Activated T-helper 2 cell treated with anti-CD3 and anti-CD28 coated beads, Interferon-gamma antibody, Interleukin-2, Interleukin-4, amounts not matched to agents 10 μg/mL and 5 μg/mL and 100 μg/mL, durations not matched to agents 14 hours and 24 hours and 36 hours (primary cell): ENCODE results near the gene F7. TPM values are rescaled to one million over a fixed set of nuclear protein-coding genes. Genes with fewer than 3 reads are reported as not detected.
"Not testable (repeated sequence)": the region's sequence is repeated elsewhere in the genome, so short reads cannot be mapped to it uniquely, and the experiment has no call there.

ENCODE experiments used
- DNase-seq: peaks from one replicate; pipeline ENCODE4 v3.0.0; 2021; ENCODE audit warnings: low spot score
- H3K27ac Mint-ChIP-seq: one replicate; pipeline ENCODE4 v1.8.0; 2021; ENCODE audit warnings: mixed read lengths
- H3K27me3 Mint-ChIP-seq: one replicate; pipeline ENCODE4 v1.8.0; 2021; ENCODE audit warnings: low read depth, mixed read lengths
- H3K36me3 Mint-ChIP-seq: one replicate; pipeline ENCODE4 v1.8.0; 2021; ENCODE audit warnings: low read depth, mixed read lengths
- H3K4me1 Mint-ChIP-seq: one replicate; pipeline ENCODE4 v1.8.0; 2021; ENCODE audit warnings: low read depth, mixed read lengths
- H3K4me3 Mint-ChIP-seq: one replicate; pipeline ENCODE4 v1.8.0; 2021; ENCODE audit warnings: low read depth, mild to moderate bottlenecking, moderate library complexity, mixed read lengths
- H3K9me3 Mint-ChIP-seq: one replicate; pipeline ENCODE4 v1.8.0; 2021; ENCODE audit warnings: mixed read lengths
- intact Hi-C: fragments of 100-400 bp; cut with micrococcal nuclease; formaldehyde crosslinking; loops from one replicate; pipeline ENCODE4 v1.15.1; 2023
- total RNA-seq: library from RNA; stranded (reverse); gene quantifications from 2 replicates; pipeline ENCODE4 v1.2.3, GENCODE V29; 2022

The F7 gene
- not detected in 2 replicates for total RNA-seq

DNA sequence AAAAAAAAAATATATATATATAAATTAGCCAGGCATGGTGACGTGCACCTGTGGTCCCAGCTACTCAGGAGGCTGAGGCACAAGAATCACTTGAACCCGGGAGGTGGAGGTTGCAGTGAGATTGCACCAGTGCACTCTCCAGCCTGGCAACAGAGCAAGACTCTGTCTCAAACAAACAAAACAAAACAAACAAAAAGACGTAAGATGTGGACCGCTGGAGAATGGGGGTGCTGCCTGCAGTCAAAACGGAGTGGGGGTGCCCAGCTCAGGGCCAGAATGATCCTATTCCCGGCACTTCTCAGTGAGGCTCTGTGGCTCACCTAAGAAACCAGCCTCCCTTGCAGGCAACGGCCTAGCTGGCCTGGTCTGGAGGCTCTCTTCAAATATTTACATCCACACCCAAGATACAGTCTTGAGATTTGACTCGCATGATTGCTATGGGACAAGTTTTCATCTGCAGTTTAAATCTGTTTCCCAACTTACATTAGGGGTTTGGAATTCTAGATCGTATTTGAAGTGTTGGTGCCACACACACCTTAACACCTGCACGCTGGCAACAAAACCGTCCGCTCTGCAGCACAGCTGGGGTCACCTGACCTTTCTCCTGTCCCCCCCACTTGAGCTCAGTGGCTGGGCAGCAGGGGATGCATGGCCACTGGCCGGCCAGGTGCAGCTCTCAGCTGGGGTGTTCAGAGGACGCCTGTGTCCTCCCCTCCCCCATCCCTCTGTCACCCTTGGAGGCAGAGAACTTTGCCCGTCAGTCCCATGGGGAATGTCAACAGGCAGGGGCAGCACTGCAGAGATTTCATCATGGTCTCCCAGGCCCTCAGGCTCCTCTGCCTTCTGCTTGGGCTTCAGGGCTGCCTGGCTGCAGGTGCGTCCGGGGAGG, at the start of gene F7:
TSS of gene F7 (plus strand) at position 760 of the 889 bp plus-strand sequence. CDS start at position 811, 51 bp downstream.
- intact Hi-C loops: no loop called here
- Mint-ChIP-seq H3K4me1 (no peaks in the 10 kb centered on the region), H3K27ac (no peak within 1 kb of the TSS), H3K36me3 (peaks cover 3% of the 10 kb centered on the region), H3K9me3 (no peaks in the 10 kb centered on the region), H3K27me3 (peaks cover 3% of the 10 kb centered on the region), H3K4me3 (no peak within 1 kb of the TSS)
- DNase-seq: no peak

DNA sequence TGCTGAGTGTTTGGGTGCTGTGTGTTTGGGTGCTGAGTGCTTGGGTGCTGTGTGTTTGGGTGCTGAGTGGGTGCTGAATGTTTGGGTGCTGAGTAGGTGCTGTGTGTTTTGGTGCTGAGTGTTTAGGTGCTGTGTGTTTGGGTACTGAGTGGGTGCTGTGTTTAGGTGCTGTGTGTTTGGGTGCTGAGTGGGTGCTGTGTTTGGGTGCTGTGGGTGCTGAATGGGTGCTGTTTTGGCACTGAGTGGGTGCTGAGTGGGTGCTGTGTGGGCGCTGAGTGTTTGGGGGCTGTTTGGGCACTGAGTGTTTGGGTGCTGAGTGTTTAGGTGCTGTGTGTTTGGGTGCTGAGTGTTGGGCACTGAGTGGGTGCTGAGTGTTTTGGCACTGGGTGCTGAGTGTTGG, 48.5 kb upstream of the F7 start:
- H3K9me3 Mint-ChIP-seq: no peaks in the 10 kb centered on the region
- DNase-seq: no peak
- intact Hi-C loops: no loop called here
- no peaks in the 10 kb centered on the region for H3K36me3 Mint-ChIP-seq
- H3K27ac Mint-ChIP-seq: no peak overlapping the region
- H3K4me3 Mint-ChIP-seq: no peak overlapping the region
- H3K4me1 Mint-ChIP-seq: no peaks in the 10 kb centered on the region
- no peaks in the 10 kb centered on the region for H3K27me3 Mint-ChIP-seq

DNA sequence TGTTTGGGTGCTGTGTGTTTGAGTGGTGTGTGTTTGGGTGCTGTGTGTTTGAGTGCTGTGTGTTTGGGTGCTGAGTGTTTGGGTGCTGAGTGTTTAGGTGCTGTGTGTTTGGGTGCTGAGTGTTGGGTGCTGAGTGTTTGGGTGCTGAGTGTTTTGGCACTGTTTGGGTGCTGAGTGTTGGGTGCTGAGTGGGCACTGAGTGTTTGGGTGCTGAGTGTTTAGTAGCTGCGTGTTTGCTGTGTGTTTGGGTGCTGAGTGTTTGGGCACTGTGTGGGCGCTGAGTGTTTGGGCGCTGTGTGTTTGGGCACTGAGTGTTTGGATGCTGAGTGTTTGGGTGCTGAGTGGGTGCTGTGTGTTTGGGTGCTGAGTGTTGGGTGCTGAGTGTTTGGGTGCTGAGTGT, 48.0 kb upstream of the F7 start:
- DNase-seq, H3K4me3 Mint-ChIP-seq, intact Hi-C loops, H3K27ac Mint-ChIP-seq, H3K36me3 Mint-ChIP-seq, H3K4me1 Mint-ChIP-seq, H3K27me3 Mint-ChIP-seq, H3K9me3 Mint-ChIP-seq: not testable (repeated sequence)

DNA sequence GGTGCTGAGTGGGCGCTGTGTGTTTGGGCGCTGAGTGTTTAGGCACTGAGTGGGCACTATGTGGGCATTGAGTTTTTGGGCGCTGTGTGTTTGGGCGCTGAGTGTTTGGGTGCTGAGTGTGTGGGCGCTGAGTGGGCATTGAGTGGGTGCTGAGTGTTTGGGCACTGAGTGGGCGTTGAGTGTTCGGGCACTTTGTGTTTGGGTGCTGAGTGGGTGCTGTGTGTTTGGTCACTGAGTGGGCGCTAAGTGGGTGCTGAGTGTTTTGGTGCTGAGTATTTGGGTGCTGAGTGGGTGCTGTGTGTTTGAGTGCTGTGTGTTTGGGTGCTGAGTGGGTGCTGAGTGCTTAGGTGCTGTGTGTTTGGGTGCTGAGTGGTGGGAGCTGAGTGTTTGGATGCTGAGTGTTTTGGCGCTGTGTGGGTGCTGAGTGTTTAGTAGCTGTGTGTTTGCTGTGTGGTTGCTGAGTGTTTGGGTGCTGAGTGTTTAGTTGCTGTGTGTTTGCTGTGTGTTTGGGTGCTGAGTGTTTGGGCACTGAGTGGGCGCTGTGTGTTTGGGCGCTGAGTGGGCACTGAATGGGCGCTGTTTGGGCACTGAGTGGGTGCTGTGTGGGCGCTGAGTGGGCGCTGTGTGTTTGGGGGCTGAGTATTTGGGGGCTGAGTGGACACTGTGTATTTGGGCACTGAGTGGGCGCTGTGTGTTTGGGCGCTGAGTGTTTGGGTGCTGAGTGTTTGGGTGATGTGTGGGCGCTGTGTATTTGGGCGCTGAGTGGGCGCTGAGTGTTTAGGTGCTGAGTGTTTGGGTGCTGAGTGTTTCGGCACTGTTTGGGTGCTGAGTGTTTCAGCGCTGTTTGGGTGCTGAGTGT, 47.2 kb upstream of the F7 start:
- no peaks in the 10 kb centered on the region for H3K36me3 Mint-ChIP-seq
- H3K27ac Mint-ChIP-seq: no peak overlapping the region
- DNase-seq: no peak
- no peaks in the 10 kb centered on the region for H3K27me3 Mint-ChIP-seq
- intact Hi-C loops: no loop called here
- H3K9me3 Mint-ChIP-seq: no peaks in the 10 kb centered on the region
- H3K4me3 Mint-ChIP-seq: no peak overlapping the region
- H3K4me1 Mint-ChIP-seq: no peaks in the 10 kb centered on the region

DNA sequence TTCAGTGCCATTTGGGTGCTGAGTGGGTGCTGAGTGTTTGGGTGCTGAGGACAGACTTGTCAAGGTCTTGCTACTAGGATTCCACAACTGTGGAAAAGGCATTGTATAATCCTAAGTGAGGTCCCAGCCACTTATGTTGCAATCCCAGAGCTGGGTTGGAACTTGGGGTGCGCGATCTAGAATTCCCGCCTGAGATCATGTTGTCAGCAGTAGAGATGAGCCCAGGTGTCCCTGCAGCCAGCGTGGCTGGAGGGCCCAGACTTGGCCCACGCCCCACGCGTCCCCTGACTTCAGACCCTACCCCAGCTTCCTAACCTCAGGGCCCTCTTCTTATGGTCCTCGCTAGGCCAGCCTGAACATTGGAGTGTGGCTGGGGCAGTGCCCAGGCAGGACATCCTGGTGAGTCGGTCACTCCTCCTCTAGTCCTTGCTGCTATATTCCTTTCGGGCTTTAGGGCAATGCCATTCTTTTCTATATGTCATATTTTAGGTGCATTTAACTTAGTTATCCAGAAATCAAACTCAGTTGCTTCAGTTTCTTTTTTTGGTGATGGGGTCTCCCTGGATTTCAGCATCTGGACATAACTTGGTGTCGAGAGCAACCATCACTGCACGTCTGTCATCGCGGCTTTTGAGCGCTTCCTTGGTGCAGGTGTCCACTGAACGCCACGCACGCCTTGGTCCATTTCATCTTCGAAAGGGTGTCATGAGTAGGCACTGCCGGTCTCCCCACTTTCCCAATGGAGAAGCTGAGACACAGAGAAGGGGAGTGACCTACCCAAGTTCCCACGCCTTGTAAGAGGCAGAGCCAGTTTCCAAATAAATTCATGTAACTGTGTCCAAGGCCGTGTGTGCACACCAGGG, 46.4 kb upstream of the F7 start:
- Mint-ChIP-seq H3K27ac (no peak overlapping the region), H3K4me3 (no peak overlapping the region), H3K36me3 (no peaks in the 10 kb centered on the region), H3K9me3 (no peaks in the 10 kb centered on the region), H3K4me1 (no peaks in the 10 kb centered on the region), H3K27me3 (no peaks in the 10 kb centered on the region)
- intact Hi-C loops: no loop called here
- DNase-seq: no peak

DNA sequence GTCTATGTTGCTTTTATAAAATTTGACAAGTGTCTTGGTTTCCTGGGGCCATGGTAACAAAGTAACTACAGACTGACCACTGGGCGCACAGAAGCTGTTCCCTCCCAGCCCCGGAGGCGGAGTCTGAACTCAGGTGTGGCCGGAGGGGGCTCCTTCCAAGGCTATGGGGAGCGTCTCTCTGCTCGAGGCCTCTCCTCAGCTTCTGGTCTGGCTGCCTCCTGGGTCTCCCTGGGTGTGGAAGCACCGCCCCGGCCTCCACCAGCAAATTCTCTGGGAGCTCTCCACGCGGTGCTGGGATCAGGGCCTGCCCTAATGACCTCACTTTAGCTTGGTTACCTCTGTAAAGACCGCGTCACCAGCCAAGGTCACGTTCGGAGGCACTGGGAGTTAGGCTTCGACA, 45.7 kb upstream of the F7 start:
- intact Hi-C loops: no loop called here
- Mint-ChIP-seq H3K9me3 (no peaks in the 10 kb centered on the region), H3K4me3 (no peak overlapping the region), H3K27me3 (no peaks in the 10 kb centered on the region), H3K4me1 (no peaks in the 10 kb centered on the region), H3K36me3 (no peaks in the 10 kb centered on the region), H3K27ac (no peak overlapping the region)
- no peak for DNase-seq

DNA sequence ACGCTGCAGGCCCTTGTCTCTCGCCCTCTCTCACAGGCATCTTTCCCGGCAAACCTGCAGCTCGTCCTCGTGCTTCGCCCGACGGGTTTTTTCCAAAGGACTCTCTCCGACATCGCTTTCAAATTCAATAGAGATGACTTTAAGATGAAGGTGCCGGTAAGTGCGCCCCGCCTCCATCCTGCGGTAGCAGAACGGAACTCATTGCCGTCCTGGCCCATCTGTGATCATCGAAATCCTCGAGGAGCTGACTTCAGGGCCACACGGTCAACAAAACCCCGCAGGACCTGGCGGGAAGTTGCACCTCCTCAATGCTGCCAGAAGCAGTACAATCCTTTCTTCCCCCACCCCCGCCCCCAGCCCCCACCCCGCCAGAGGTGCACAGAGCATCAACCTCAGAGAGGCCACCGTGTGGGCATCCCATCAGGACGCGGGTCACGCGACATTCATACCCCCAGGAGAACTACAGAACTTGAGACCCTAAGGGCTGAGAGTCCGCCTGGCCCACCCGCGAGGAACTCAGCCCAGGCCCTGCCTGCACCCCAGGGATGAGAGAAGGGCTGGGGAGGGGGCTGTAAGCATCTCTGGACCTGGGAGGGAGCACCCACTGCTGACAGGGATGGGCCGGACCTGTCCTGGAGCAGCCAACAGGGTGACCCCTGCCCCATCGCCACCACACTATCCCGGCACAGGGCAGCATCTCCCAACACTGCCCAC, 44.9 kb upstream of the F7 start:
- no peaks in the 10 kb centered on the region for H3K9me3 Mint-ChIP-seq
- H3K4me3 Mint-ChIP-seq: no peak overlapping the region
- no peaks in the 10 kb centered on the region for H3K4me1 Mint-ChIP-seq
- no peaks in the 10 kb centered on the region for H3K36me3 Mint-ChIP-seq
- intact Hi-C loops: no loop called here
- no peak for DNase-seq
- no peak overlapping the region for H3K27ac Mint-ChIP-seq
- no peaks in the 10 kb centered on the region for H3K27me3 Mint-ChIP-seq

DNA sequence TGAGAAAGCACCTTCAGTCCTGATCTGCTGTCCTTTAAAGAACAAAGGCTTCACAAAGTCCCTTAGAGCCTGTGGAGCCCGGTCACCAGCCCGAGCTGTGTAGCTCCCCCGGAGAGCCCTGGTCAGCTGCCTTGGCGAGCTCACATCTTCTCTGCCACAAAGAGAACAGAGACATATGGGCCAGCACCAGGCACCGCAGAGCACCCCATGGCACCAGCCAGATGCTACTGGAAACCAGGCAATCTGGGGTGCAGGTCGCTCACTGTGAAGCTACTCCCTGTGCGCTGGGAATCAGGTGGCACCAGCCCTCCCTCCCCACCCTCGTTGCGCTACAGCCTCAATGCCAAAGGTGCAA, 44.3 kb upstream of the F7 start:
- Mint-ChIP-seq H3K27me3 (no peaks in the 10 kb centered on the region), H3K27ac (no peak overlapping the region), H3K4me3 (no peak overlapping the region), H3K9me3 (no peaks in the 10 kb centered on the region), H3K4me1 (no peaks in the 10 kb centered on the region), H3K36me3 (no peaks in the 10 kb centered on the region)
- no peak for DNase-seq
- intact Hi-C loops: no loop called here

DNA sequence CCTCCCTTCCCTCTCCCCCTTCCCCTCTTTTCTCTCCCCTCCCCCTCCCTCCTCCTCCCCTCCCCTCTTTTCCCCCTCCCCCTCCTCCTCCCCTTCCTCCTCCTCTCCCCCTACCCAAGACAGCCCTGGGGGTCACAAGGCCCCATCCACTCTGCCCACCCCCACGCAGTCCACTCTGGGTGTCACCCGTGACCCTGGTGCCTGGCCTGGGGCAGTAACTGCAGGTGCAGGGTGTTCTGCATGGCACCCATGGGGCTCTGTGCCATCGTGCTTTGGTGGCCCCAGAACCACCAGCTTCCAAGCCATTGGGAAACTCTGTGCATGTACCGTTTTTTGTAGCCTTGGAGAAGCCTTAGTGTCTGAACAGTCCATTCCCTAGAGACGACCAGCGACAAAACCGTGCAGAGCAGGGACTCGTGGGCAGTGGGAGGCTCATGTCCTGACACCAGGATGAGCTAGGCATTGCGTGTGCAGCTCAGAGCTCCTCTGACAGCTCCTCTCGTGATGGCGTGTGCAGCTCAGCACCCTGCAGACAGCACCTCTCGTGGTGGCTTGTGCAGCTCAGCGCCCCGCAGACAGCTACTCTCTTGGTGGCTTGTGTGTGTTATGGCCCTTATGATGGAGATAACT, 43.7 kb upstream of the F7 start:
- Mint-ChIP-seq H3K4me3 (no peak overlapping the region), H3K36me3 (no peaks in the 10 kb centered on the region), H3K9me3 (no peaks in the 10 kb centered on the region), H3K27me3 (no peaks in the 10 kb centered on the region), H3K4me1 (no peaks in the 10 kb centered on the region), H3K27ac (no peak overlapping the region)
- intact Hi-C loops: no loop called here
- no peak for DNase-seq

DNA sequence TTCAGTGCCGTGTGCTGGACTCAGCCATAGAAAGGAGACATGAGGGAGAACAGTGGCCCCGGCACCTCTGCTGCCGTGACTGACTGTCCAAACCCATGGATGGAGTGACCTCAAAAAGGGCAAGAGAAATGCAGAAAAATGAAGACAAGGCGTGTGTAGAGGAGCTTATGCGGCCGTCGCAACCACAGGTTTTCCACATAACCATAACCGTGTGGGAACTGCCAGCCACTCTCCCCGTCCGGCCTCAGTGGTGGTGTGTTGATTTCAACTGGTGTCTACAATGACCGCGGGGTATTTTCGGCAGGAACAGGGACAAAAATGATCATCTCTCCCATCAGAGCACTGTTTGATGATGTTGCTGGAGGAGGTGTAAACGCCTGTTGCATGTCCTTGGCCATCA, 42.9 kb upstream of the F7 start:
- Mint-ChIP-seq H3K27me3 (no peaks in the 10 kb centered on the region), H3K9me3 (no peaks in the 10 kb centered on the region), H3K27ac (no peak overlapping the region), H3K4me1 (no peaks in the 10 kb centered on the region), H3K36me3 (no peaks in the 10 kb centered on the region), H3K4me3 (no peak overlapping the region)
- intact Hi-C loops: no loop called here
- DNase-seq: no peak

DNA sequence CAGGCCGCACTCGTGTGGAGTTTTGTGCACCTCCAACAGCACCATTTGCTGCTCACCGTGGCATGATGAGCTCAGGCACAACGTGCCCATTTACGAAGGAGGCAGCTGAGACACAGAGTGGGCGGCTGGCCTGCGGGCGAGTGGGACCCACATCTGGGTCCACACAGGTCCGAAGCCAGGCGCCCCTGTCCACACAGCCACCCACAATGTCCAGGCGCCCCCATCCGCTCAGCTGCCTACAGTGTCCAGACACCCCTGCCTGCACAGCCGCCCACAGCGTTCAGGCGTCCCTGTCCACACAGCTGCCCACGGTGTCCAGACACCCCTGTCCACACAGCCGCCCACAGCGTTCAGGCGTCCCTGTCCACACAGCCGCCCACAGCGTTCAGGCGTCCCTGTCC, 42.5 kb upstream of the F7 start:
- intact Hi-C loops: no loop called here
- no peaks in the 10 kb centered on the region for H3K4me1 Mint-ChIP-seq
- no peaks in the 10 kb centered on the region for H3K9me3 Mint-ChIP-seq
- no peak overlapping the region for H3K27ac Mint-ChIP-seq
- H3K36me3 Mint-ChIP-seq: no peaks in the 10 kb centered on the region
- H3K4me3 Mint-ChIP-seq: no peak overlapping the region
- no peak for DNase-seq
- H3K27me3 Mint-ChIP-seq: no peaks in the 10 kb centered on the region

DNA sequence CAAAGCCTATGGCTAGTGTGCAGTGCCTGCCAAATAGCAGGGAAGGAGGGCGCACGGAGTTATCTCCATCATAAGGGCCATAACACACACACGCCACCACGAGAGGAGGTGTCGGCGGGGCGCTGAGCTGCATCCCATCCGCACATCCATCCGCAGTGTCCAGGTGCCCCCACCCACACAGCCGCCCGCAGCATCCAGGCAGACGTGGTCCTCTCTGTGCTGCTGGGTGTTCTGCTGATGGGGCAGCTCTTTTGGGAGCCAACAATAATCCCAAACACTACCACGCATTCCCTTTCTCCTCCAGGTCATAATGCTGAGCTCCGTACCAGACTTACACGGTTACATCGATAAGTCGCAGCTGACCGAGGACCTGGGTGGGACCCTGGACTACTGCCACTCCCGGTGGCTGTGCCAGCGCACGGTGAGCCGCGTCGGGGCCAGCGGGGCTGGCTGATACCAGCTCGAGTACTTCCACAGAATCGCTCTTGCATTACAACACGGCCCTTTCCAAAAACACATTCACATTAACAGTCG, 41.5 kb upstream of the F7 start:
- DNase-seq: no peak
- no peak overlapping the region for H3K4me3 Mint-ChIP-seq
- intact Hi-C loops: no loop called here
- H3K36me3 Mint-ChIP-seq: no peaks in the 10 kb centered on the region
- H3K27me3 Mint-ChIP-seq: no peaks in the 10 kb centered on the region
- H3K27ac Mint-ChIP-seq: no peak overlapping the region
- H3K9me3 Mint-ChIP-seq: no peaks in the 10 kb centered on the region
- H3K4me1 Mint-ChIP-seq: no peaks in the 10 kb centered on the region
